ENCODE measurements around the gene GPR32. TPM values are rescaled to one million over a fixed set of nuclear protein-coding genes. Genes with fewer than 3 reads are reported as not detected.
"Not testable (repeated sequence)": the region's sequence is repeated elsewhere in the genome, so short reads cannot be mapped to it uniquely, and the experiment has no call there.

GPR32 gene
- total RNA-seq, 2 experiments from 2014 or later = not detected

- Mint-ChIP-seq H3K27me3 (no peaks in the 10 kb centered on the region), H3K27ac (peak overlapping the region; percentile 98), H3K36me3 (ENCODE audit: low read depth) (peaks cover 45% of the 10 kb centered on the region), H3K4me3 (peak overlapping the region; percentile 96), H3K9me3 (ENCODE audit: low read depth) (no peaks in the 10 kb centered on the region), H3K4me1 (peaks cover 35% of the 10 kb centered on the region)
- DNase-seq = peak; percentile 99
- intact Hi-C loops (cut with DNase I, micrococcal nuclease) = loop anchor here (1.0 to 5.0 kb wide), 16 partner anchors 13 to 928 kb away; partner anchors contain the start of genes AKT1S1 (in 1 of the 2), CTU1 (in 1 of the 2), EMC10 (in 1 of the 2) and ETFB (in 1 of the 2)
- ChIA-PET CTCF (interaction anchor here (0.6 kb wide), 1 partner anchor 759 kb away, joined by 3 read pairs; no protein-coding TSS in a partner anchor), POLR2A (interaction anchor here (0.6 to 2.9 kb wide), 10 partner anchors 9 to 591 kb away, joined by 3 to 13 read pairs (median 4); partner anchors contain the start of gene JOSD2)
- peak; percentile 99 for ATAC-seq
These were observed 34.4 kb downstream of the GPR32 start for GRCh38 chr19:50804420-50805272.

- Mint-ChIP-seq H3K27ac (no peak overlapping the region), H3K4me3 (no peak overlapping the region), H3K27me3 (peaks cover 6% of the 10 kb centered on the region), H3K36me3 (ENCODE audit: low read depth) (peaks cover 7% of the 10 kb centered on the region), H3K4me1 (peaks cover 9% of the 10 kb centered on the region), H3K9me3 (ENCODE audit: low read depth) (no peaks in the 10 kb centered on the region)
- DNase-seq (no peak), ATAC-seq (no peak)
- ChIA-PET CTCF (no interaction called here), POLR2A (no interaction called here)
- intact Hi-C loops (cut with DNase I, micrococcal nuclease) = loop anchor here in 1 of 2 experiments (5.0 kb wide), 1 partner anchor 763 kb away; the partner anchor contains the start of gene ZNF175
These were observed 38.6 kb downstream of the GPR32 start for GRCh38 chr19:50808856-50809255.

- POLR2A ChIA-PET; H3K9me3 Mint-ChIP-seq (ENCODE audit: low read depth); ATAC-seq; H3K4me1 Mint-ChIP-seq; CTCF ChIA-PET; H3K36me3 Mint-ChIP-seq (ENCODE audit: low read depth); H3K4me3 Mint-ChIP-seq; H3K27ac Mint-ChIP-seq; DNase-seq: not testable (repeated sequence)
- peaks cover 19% of the 10 kb centered on the region for H3K27me3 Mint-ChIP-seq
- intact Hi-C loops (cut with DNase I, micrococcal nuclease) = loop anchor here in 1 of 2 experiments (10.0 kb wide), 1 partner anchor 583 kb away; the partner anchor contains the start of gene C19orf84
These were observed 41.5 kb downstream of the GPR32 start for GRCh38 chr19:50811622-50812238.

GRCh38 chr19:50812474-50812873, 42.2 kb downstream of the GPR32 start:
- no peaks in the 10 kb centered on the region for H3K36me3 Mint-ChIP-seq (ENCODE audit: low read depth)
- ChIA-PET CTCF (no interaction called here), POLR2A (no interaction called here)
- intact Hi-C loops (cut with DNase I, micrococcal nuclease) = loop anchor here in 1 of 2 experiments (10.0 kb wide), 1 partner anchor 582 kb away; the partner anchor contains the start of gene C19orf84
- peaks cover 23% of the 10 kb centered on the region for H3K27me3 Mint-ChIP-seq
- peaks cover 13% of the 10 kb centered on the region for H3K4me1 Mint-ChIP-seq
- H3K4me3 Mint-ChIP-seq = no peak overlapping the region
- H3K27ac Mint-ChIP-seq = no peak overlapping the region
- H3K9me3 Mint-ChIP-seq (ENCODE audit: low read depth) = no peaks in the 10 kb centered on the region
- ATAC-seq (no peak), DNase-seq (no peak)

- peaks cover 32% of the 10 kb centered on the region for H3K4me1 Mint-ChIP-seq
- no peak overlapping the region for H3K4me3 Mint-ChIP-seq
- ATAC-seq = no peak
- DNase-seq = no peak
- H3K27me3 Mint-ChIP-seq = peaks cover 38% of the 10 kb centered on the region
- H3K9me3 Mint-ChIP-seq (ENCODE audit: low read depth) = no peaks in the 10 kb centered on the region
- H3K36me3 Mint-ChIP-seq (ENCODE audit: low read depth) = no peaks in the 10 kb centered on the region
- POLR2A ChIA-PET = no interaction called here
- CTCF ChIA-PET = no interaction called here
- intact Hi-C loops (cut with DNase I, micrococcal nuclease) = loop anchor here in 1 of 2 experiments (10.0 kb wide), 1 partner anchor 580 kb away; the partner anchor contains the start of gene C19orf84
- H3K27ac Mint-ChIP-seq = no peak overlapping the region
These were observed 44.6 kb downstream of the GPR32 start for GRCh38 chr19:50814883-50815282.

GRCh38 chr19:50815439-50815838, 45.2 kb downstream of the GPR32 start:
- Mint-ChIP-seq H3K36me3 (ENCODE audit: low read depth) (no peaks in the 10 kb centered on the region), H3K27me3 (peaks cover 43% of the 10 kb centered on the region), H3K27ac (no peak overlapping the region), H3K9me3 (ENCODE audit: low read depth) (no peaks in the 10 kb centered on the region), H3K4me3 (no peak overlapping the region), H3K4me1 (peaks cover 38% of the 10 kb centered on the region)
- ATAC-seq (no peak), DNase-seq (no peak)
- POLR2A ChIA-PET = no interaction called here
- intact Hi-C loops (cut with DNase I, micrococcal nuclease) = loop anchor here in 1 of 2 experiments (10.0 kb wide), 1 partner anchor 579 kb away; the partner anchor contains the start of gene C19orf84
- CTCF ChIA-PET = interaction anchor here (1.1 kb wide), 1 partner anchor 12 kb away, joined by 4 read pairs; no protein-coding TSS in a partner anchor

- intact Hi-C loops (cut with DNase I, micrococcal nuclease) = loop anchor here (1.0 to 10.0 kb wide), 4 partner anchors 13 to 577 kb away; partner anchors contain the start of gene C19orf84 (in 1 of the 2)
- DNase-seq (peak; percentile 82), ATAC-seq (peak; percentile 59)
- Mint-ChIP-seq H3K9me3 (ENCODE audit: low read depth) (no peaks in the 10 kb centered on the region), H3K4me1 (peaks cover 45% of the 10 kb centered on the region), H3K36me3 (ENCODE audit: low read depth) (no peaks in the 10 kb centered on the region), H3K27me3 (peaks cover 61% of the 10 kb centered on the region), H3K4me3 (peak overlapping the region; percentile 73), H3K27ac (peak overlapping the region; percentile 83)
- ChIA-PET POLR2A (interaction anchor here (0.7 to 1.6 kb wide), 3 partner anchors 13 to 18 kb away, joined by 3 to 7 read pairs (median 5); no protein-coding TSS in a partner anchor), CTCF (no interaction called here)
These were observed 47.9 kb downstream of the GPR32 start for GRCh38 chr19:50817941-50818858.

GRCh38 chr19:50818859-50819472, 48.7 kb downstream of the GPR32 start:
- DNase-seq (no peak), ATAC-seq (no peak)
- ChIA-PET CTCF (interaction anchor here (1.0 kb wide), 1 partner anchor 92 kb away, joined by 3 read pairs; no protein-coding TSS in a partner anchor), POLR2A (no interaction called here)
- Mint-ChIP-seq H3K27me3 (peaks cover 61% of the 10 kb centered on the region), H3K4me3 (peak overlapping the region; percentile 73), H3K9me3 (ENCODE audit: low read depth) (no peaks in the 10 kb centered on the region), H3K4me1 (peaks cover 45% of the 10 kb centered on the region), H3K36me3 (ENCODE audit: low read depth) (no peaks in the 10 kb centered on the region), H3K27ac (no peak overlapping the region)
- intact Hi-C loops (cut with DNase I, micrococcal nuclease) = loop anchor here in 1 of 2 experiments (1.0 to 10.0 kb wide), 2 partner anchors 17 to 576 kb away; partner anchors contain the start of gene C19orf84

GRCh38 chr19:50819636-50820035, 49.4 kb downstream of the GPR32 start:
- intact Hi-C loops (cut with DNase I, micrococcal nuclease) = loop anchor here in 1 of 2 experiments (10.0 kb wide), 1 partner anchor 575 kb away; the partner anchor contains the start of gene C19orf84
- Mint-ChIP-seq H3K27ac (no peak overlapping the region), H3K4me1 (peaks cover 45% of the 10 kb centered on the region), H3K9me3 (ENCODE audit: low read depth) (no peaks in the 10 kb centered on the region), H3K27me3 (peaks cover 57% of the 10 kb centered on the region), H3K36me3 (ENCODE audit: low read depth) (no peaks in the 10 kb centered on the region), H3K4me3 (no peak overlapping the region)
- POLR2A ChIA-PET = no interaction called here
- DNase-seq (no peak), ATAC-seq (no peak)
- CTCF ChIA-PET = interaction anchor here (1.0 kb wide), 1 partner anchor 93 kb away, joined by 3 read pairs; no protein-coding TSS in a partner anchor

GRCh38 chr19:50820086-50820485, 49.8 kb downstream of the GPR32 start:
- intact Hi-C loops (cut with DNase I, micrococcal nuclease) = no loop called here
- Mint-ChIP-seq H3K4me3 (peak overlapping the region; percentile 26), H3K27me3 (peaks cover 53% of the 10 kb centered on the region), H3K4me1 (peaks cover 45% of the 10 kb centered on the region), H3K9me3 (ENCODE audit: low read depth) (no peaks in the 10 kb centered on the region), H3K27ac (peak overlapping the region; percentile 32), H3K36me3 (ENCODE audit: low read depth) (no peaks in the 10 kb centered on the region)
- no peak for ATAC-seq
- DNase-seq = no peak
- ChIA-PET CTCF (interaction anchor here (1.0 kb wide), 1 partner anchor 93 kb away, joined by 3 read pairs; no protein-coding TSS in a partner anchor), POLR2A (no interaction called here)

All from activated CD4-positive, alpha-beta T cell treated with anti-CD3 and anti-CD28 coated beads for 36 hours (primary cell).